Measurements from ENCODE around the gene TFAP2A.

TFAP2A gene

DNA sequence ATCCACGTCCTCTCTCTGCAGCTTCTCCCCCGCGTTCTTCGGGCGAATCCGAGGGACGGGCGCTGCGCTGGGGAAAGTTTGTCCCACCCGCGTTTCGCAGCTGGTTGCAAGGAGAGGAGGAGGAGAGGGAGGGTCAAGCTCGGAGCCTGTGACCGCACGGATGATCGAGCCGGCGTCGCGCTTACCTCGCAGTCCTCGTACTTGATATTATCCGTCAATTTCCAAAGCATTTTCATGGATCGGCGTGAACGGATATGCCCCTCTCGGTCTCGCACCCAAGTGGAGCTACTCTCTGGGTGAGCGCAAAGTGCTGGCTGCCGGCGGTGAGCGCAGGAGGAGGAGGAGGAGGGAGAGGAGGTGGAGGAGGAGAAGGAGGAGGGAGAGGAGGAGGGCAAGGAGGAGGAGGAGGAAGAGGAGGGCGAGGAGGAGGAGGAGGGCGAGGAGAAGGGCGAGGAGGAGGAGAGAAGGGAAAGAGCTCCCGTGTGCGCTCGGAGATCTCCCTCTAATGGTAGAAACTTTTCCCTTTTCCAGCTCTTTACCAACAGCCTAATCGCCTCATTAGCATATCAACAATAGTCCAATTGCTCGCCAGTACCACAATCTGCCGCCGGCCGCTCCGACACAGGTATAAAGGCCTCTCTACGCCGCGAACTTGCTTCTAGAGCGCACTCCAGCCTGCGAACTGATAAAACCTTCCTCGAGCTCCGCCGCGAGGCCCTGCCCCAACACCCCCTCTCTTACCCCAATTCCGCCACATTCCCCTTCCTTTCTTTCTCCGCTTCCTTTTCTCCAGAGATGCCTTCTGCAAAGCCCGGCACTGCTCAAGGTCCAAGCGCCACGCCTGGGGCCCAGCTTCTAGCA lies at the start of gene TFAP2A:
Gene TFAP2A (minus strand): TSS at position 319 of the 861 bp plus-strand sequence. CDS start 83 bp downstream, at position 236.
- DNase-seq: peak; percentile 12

GRCh38 chr6:10463491-10464481 lies 48.9 kb upstream of the TFAP2A start:
- no peak for DNase-seq

- no peak for DNase-seq
Measured at GRCh38 chr6:10463040-10463439, 48.2 kb upstream of the TFAP2A start.

GRCh38 chr6:10461850-10462249 lies 47.0 kb upstream of the TFAP2A start:
- no peak for DNase-seq

DNA sequence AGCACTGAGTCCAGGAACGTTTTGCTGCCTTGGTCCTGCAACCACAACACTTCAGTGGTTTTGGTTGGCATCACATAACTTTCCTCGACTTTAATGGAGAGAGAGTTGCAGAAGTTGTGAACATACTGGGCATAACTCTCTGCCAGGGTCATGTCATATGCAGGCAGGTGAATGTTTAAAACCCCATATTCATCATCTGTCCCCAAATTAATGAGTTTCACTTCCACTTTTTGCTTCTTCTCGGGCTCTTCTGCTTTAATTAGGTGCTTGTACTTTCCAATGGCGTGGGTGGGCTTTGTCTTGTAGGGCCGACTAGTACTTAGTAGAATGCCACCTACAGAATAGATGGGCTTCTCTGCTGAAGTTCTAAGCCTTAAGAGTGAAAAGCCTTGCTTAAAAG lies 45.2 kb upstream of the TFAP2A start:
- DNase-seq: no peak

- no peak for DNase-seq
Measured at GRCh38 chr6:10458287-10458686, 43.4 kb upstream of the TFAP2A start.

DNA sequence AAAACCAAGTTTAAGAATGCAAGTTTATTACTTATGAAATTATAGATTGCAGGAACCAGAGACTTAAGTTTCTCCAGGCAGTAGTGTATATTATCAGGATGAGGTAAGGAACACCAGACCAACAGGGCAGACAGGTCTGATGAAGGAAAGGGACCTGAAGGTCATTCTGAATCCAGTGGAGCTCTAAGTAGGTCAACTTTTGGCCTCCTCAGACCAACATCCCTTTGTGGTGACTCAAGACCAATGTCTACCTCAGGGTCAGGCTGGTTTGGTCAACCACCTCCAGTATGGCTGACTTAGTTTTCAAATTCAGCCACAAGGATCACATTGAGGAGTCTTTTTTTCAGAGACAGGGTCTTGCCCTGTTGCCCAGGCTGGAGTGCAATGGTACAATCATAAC lies 38.7 kb upstream of the TFAP2A start:
- no peak for DNase-seq

GRCh38 chr6:10451828-10452509 lies 37.1 kb upstream of the TFAP2A start:
- no peak for DNase-seq

DNA sequence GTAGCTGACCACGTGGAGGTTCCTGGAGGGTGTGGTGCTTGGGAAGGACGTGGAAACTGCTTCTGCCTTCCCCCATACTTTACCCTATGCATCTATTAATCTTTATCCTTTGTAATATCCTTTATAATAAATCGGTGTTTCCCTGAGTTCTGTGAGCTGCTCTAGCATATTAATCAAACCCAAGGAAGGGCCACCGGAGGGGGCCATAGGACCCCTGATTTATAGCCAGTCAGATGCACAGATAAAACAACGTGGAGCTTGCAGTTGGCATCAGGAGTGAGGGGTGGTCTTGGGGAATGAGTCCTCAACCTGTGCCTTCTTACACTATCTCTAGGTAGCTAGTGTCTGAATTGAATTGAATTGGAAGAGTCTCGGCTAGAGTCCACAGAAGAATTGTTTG lies 36.5 kb upstream of the TFAP2A start:
- DNase-seq: no peak

DNA sequence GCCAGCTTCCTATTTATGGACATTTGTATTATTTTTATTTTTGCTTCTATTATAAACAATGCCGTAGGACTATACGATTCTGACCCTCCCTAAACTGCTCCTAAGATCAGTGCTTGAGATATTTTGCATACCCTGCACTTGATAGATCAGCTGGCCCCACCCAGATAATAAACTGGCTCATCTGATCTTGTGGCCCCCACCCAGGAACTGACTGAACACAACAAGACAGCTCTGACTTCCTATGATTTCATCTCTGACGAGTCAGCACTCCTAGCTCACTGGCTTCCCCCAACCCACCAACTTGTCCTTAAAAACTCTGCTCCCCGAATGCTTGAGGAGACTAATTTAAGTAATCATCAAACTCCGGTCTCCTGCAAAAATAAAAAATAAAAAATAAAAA lies 34.9 kb upstream of the TFAP2A start:
- no peak for DNase-seq

DNA sequence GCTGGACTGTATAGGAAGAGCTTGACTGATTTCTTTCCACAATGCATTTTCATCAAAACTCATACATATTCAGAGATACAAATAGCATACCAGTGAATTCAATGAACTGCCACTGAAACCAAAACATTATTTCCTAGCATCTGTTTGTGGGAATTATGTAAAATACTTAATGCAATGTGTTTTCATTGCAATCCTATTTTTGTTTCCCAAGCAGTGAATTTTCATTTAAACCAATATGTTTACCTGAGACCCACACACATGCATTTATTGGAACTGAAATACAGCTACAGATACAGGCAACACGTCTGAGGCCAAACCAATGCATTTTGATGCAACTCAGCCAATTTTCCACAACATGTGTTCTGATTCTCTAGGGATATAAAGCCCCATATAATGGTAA lies 33.2 kb upstream of the TFAP2A start:
- no peak for DNase-seq

- no peak for DNase-seq
Measured at GRCh38 chr6:10446548-10446947, 31.7 kb upstream of the TFAP2A start.

GRCh38 chr6:10441655-10442009 lies 26.8 kb upstream of the TFAP2A start:
- DNase-seq: no peak

GRCh38 chr6:10441004-10441654 lies 26.3 kb upstream of the TFAP2A start:
- DNase-seq: no peak

- no peak for DNase-seq
Measured at GRCh38 chr6:10437891-10438290, 23.0 kb upstream of the TFAP2A start.

- DNase-seq: no peak
Measured at GRCh38 chr6:10434235-10434634, 19.4 kb upstream of the TFAP2A start.

DNA sequence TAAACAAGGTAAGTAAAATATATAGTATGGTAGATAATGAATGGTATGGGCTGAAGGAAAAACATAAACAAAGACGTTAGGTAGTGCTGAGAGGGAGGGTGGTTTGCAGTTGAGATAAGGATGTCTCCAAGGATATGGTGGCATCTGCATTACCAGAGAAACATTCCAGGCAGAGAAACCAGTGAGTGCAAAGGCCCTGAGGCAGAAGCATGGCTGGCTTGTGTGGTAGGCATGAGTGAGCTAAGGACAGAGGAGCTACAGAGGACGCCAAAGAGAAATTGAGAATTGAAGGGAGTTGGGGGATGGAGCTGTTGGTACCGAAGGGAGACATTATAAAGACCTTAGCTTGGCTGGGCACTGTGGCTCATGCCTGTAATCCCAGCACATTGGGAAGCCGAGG lies 18.4 kb upstream of the TFAP2A start:
- no peak for DNase-seq

GRCh38 chr6:10431423-10432164 lies 16.7 kb upstream of the TFAP2A start:
- no peak for DNase-seq

GRCh38 chr6:10429638-10430427 lies 15.0 kb upstream of the TFAP2A start:
- DNase-seq: peak; percentile 13

GRCh38 chr6:10426781-10427279 lies 12.0 kb upstream of the TFAP2A start:
- no peak for DNase-seq

All from DMS 273 treated with DMSO at 0.1 percent for 48 hours (cell line).